GM12878 (cell line): ENCODE data around the gene CTNNA3. TPM values are rescaled to one million over a fixed set of nuclear protein-coding genes. Genes with fewer than 3 reads are reported as not detected.

Source experiments
- ATAC-seq: fragments of 200-7000 bp; cut with Tn5 transposase; 3 replicates; pipeline ENCODE4 v1.9.1; 2020; ENCODE audit warnings: mild to moderate bottlenecking, moderate library complexity
- BruUV-seq: library from RNA; stranded (reverse); fragments of 400-500 nt; replicated peaks from 2 replicates; lab custom pipeline; 2021; lab: Mats Ljungman, UMichigan
- CTCF ChIA-PET: fragments of 300-600 bp; sonication (Branson Sonifier 250); formaldehyde crosslinking; extraction: SDS; loops from one replicate; lab custom pipeline; 2021; ENCODE audit warnings: inconsistent platforms; lab: Yijun Ruan, JAX
- POLR2A ChIA-PET: fragments of 350-600 bp; formaldehyde crosslinking; extraction: SDS; loops from one replicate; lab custom pipeline; 2021; ENCODE audit warnings: inconsistent platforms; lab: Charles Lee
- RAD21 ChIA-PET: fragments of 300-600 bp; sonication (Branson Sonifier 250); formaldehyde crosslinking; loops from one replicate; lab custom pipeline; 2023; ENCODE audit warnings: antibody characterized with exemption; ENCODE audit not compliant: unreplicated experiment; lab: Charles Lee
- SMC1A ChIA-PET: fragments of 300-600 bp; sonication (Branson Sonifier 250); formaldehyde crosslinking; loops from one replicate; lab custom pipeline; 2023; ENCODE audit not compliant: unreplicated experiment, uncharacterized antibody; lab: Charles Lee
- DNase-seq: peaks from one replicate; pipeline ENCODE4 v3.0.0-alpha.2; 2011; ENCODE audit warnings: low read depth, low spot score
- FAIRE-seq: peaks from 3 replicates; lab custom pipeline; 2011; peaks lifted over from hg19 to GRCh38; lab: Jason Lieb, UNC
- H2AFZ ChIP-seq: 2 replicates; pipeline ENCODE4 v1.6.0; 2011; ENCODE audit warnings: low read depth, low read length, control low read depth; ENCODE audit not compliant: control insufficient read depth
- H3K27ac ChIP-seq: 2 replicates; pipeline ENCODE4 v1.5.1; 2011; ENCODE audit warnings: control low read depth; ENCODE audit not compliant: control insufficient read depth, insufficient read depth
- H3K27me3 ChIP-seq, 2 experiments: replicated peaks in 1 of 2; 2 replicates each; pipeline versions ENCODE4 v1.6.0 to v1.6.1; 2011; ENCODE audit warnings: low read length in 1 of 2; ENCODE audit not compliant: control insufficient read depth in 2 of 2, insufficient read depth in 2 of 2
- H3K36me3 ChIP-seq, 2 experiments: 2 replicates each; pipeline ENCODE4 v1.5.1; 2011; ENCODE audit warnings: low read length in 1 of 2; ENCODE audit not compliant: control insufficient read depth in 2 of 2, insufficient read depth in 2 of 2
- H3K4me1 ChIP-seq: 2 replicates; pipeline ENCODE4 v1.6.1; 2011; ENCODE audit warnings: mild to moderate bottlenecking, low read length, moderate library complexity, mixed read lengths; ENCODE audit not compliant: control insufficient read depth, insufficient read depth
- H3K4me2 ChIP-seq: 2 replicates; pipeline ENCODE4 v1.6.0; 2011; ENCODE audit warnings: control low read depth; ENCODE audit not compliant: control insufficient read depth, insufficient read depth
- H3K4me3 ChIP-seq: fragments of 200-600 bp; sonication (generic); 2 replicates; pipeline ENCODE4 v1.5.1; 2016
- H3K79me2 ChIP-seq: 2 replicates; pipeline ENCODE4 v1.6.0; 2011; ENCODE audit warnings: low read length; ENCODE audit not compliant: control insufficient read depth, insufficient read depth
- H3K9ac ChIP-seq: 2 replicates; pipeline ENCODE4 v1.8.0; 2011; ENCODE audit warnings: low read length, control low read depth, mixed read lengths; ENCODE audit not compliant: control insufficient read depth, insufficient read depth
- H3K9me3 ChIP-seq: replicated peaks from 3 replicates; pipeline ENCODE4 v1.5.1; 2011; ENCODE audit warnings: mild to moderate bottlenecking, low read length; ENCODE audit not compliant: control insufficient read depth, insufficient read depth
- H4K20me1 ChIP-seq: 2 replicates; pipeline ENCODE4 v1.6.0; 2011; ENCODE audit not compliant: control insufficient read depth, insufficient read depth
- NFYB ChIP-seq: IDR thresholded peaks from 2 replicates; pipeline ENCODE4 v1.6.1; 2011; ENCODE audit warnings: low read depth, mild to moderate bottlenecking, low read length, improper control_type of control experiment, moderate library complexity; ENCODE audit not compliant: insufficient read depth
- WGBS: methylation state at CpG from one replicate; pipeline ENCODE4 v1.1.6; 2016; ENCODE audit warnings: low lambda C conversion rate; ENCODE audit not compliant: insufficient replicate concordance, insufficient coverage; ENCODE audit errors: missing lambda C conversion rate; 5-methylcytosine and 5-hydroxymethylcytosine counted together
- in situ Hi-C: fragments of 300-500 bp; cut with MboI; formaldehyde crosslinking; loops from 9 replicates; pipeline ENCODE4 v1.14.3; 2018; ENCODE audit warnings: mixed read lengths
- intact Hi-C: fragments of 100-400 bp; cut with micrococcal nuclease; formaldehyde crosslinking; loops from one replicate; pipeline ENCODE4 v1.14.2; 2022; ENCODE audit not compliant: unreplicated experiment
- polyA plus RNA-seq, 11 experiments: library from polyadenylated mRNA; depleted of rRNA in 4 of 11; unstranded in 6 of 11; stranded (reverse) in 5 of 11; fragments of >200 nt; fragmentation: Nextera tagmentation in 4 of 11; fragmentation: Illumina TruSeq in 1 of 11; extraction: Ambion mirVana in 4 of 11; extraction: Trizol in 1 of 11; gene quantifications; 1 replicate in 1 of 11; 2 replicates in 10 of 11; pipeline versions ENCODE4 v1.2.1 to v1.2.3, GENCODE V29; 2011 to 2016; ENCODE audit warnings: inconsistent platforms in 2 of 11, missing spikeins in 2 of 11, low read depth in 1 of 11
- total RNA-seq, 4 experiments: library from RNA; depleted of rRNA in 3 of 4; stranded (reverse); fragments of >200 nt in 3 of 4; fragmentation: Illumina TruSeq in 1 of 4; extraction: Trizol in 1 of 4; gene quantifications; 2 replicates each; pipeline versions ENCODE4 v1.2.1 to v1.2.3, GENCODE V29; 2013 to 2021
- TF ChIP-seq, protein P1 (sequence below): fragments of 450-650 bp; IDR thresholded peaks from 2 replicates; pipeline ENCODE4 v1.6.1; 2016; ENCODE audit warnings: mild to moderate bottlenecking

CTNNA3 gene
- total and polyA plus RNA-seq, 10 of the 15 experiments (the other 5 are each of a cell fraction or from before 2014, with no cell fraction given) = under 0.01 to 4.5 (median 0.22) TPM; not detected in 2

- ChIA-PET RAD21 (interaction anchor here (0.9 to 2.9 kb wide), 4 partner anchors 12 to 593 kb away, joined by 3 to 9 read pairs (median 3); no protein-coding TSS in a partner anchor), POLR2A (no interaction called here), CTCF (interaction anchor here (0.7 to 10.5 kb wide), 8 partner anchors 10 to 851 kb away, joined by 3 to 80 read pairs (median 3); no protein-coding TSS in a partner anchor), SMC1A (interaction anchor here (1.2 to 2.5 kb wide), 3 partner anchors 10 to 593 kb away, joined by 3 to 14 read pairs (median 3); no protein-coding TSS in a partner anchor)
- Histone ChIP-seq H3K79me2 (no peaks in the 10 kb centered on the region), H3K9me3 (no peaks in the 10 kb centered on the region), H3K27ac (no peak overlapping the region), H2AFZ (no peak overlapping the region), H3K4me2 (no peak overlapping the region), H3K36me3 (no peaks in the 10 kb centered on the region), H3K9ac (no peak overlapping the region), H3K4me1 (no peaks in the 10 kb centered on the region), H4K20me1 (no peaks in the 10 kb centered on the region), H3K4me3 (no peak overlapping the region), H3K27me3 (peaks cover 0 to 8% of the 10 kb centered on the region in 2 experiments; a peak in 2 of 4 replicates)
- no peak for ATAC-seq
- no peak for TF ChIP-seq NFYB
- TF ChIP-seq, protein P1, sequence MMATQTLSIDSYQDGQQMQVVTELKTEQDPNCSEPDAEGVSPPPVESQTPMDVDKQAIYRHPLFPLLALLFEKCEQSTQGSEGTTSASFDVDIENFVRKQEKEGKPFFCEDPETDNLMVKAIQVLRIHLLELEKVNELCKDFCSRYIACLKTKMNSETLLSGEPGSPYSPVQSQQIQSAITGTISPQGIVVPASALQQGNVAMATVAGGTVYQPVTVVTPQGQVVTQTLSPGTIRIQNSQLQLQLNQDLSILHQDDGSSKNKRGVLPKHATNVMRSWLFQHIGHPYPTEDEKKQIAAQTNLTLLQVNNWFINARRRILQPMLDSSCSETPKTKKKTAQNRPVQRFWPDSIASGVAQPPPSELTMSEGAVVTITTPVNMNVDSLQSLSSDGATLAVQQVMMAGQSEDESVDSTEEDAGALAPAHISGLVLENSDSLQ = no peak
- in situ Hi-C loops (no loop called here), intact Hi-C loops (loop anchor here (5.0 kb wide), 1 partner anchor 594 kb away; no protein-coding TSS in a partner anchor)
- WGBS = 9% methylated on average over 30 of the region's 30 CpGs
- no peak for DNase-seq
- no TSS peak for BruUV-seq
- FAIRE-seq = no peak
Measured at GRCh38 chr10:66927971-66928770, 767.8 kb downstream of the CTNNA3 start.
